ENCODE measurements around the gene PTH1R.

DNA sequence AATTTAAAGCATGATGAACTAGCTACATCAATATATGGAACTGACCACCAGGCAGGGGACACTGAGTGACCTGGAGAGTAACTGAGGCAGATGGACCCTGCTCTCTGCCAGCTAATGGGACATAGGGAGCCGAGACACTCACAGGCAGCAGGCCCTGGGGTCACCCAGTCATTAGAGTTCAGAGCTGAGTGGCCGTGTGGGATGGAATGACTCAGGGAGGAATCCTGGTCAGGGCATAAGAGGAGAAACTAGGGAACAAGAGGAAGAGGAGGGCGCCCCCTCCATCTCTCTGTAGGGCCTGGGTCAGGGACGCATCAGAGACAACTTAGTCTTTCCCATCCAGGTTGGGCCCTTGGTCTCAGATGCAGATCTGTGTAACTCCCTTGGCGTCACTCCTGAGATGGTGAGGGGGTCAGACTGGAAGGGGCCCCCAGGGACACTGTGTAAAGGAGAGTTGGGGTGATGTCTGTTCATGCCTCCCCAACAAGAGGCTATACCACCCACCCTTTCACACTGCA is 59.3 kb downstream of the PTH1R start:
- TF ChIP-seq, protein P1, sequence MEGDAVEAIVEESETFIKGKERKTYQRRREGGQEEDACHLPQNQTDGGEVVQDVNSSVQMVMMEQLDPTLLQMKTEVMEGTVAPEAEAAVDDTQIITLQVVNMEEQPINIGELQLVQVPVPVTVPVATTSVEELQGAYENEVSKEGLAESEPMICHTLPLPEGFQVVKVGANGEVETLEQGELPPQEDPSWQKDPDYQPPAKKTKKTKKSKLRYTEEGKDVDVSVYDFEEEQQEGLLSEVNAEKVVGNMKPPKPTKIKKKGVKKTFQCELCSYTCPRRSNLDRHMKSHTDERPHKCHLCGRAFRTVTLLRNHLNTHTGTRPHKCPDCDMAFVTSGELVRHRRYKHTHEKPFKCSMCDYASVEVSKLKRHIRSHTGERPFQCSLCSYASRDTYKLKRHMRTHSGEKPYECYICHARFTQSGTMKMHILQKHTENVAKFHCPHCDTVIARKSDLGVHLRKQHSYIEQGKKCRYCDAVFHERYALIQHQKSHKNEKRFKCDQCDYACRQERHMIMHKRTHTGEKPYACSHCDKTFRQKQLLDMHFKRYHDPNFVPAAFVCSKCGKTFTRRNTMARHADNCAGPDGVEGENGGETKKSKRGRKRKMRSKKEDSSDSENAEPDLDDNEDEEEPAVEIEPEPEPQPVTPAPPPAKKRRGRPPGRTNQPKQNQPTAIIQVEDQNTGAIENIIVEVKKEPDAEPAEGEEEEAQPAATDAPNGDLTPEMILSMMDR (IDR thresholded peaks at IDR 0.05; ENCODE audit: low read depth, low read length), result no peak
- TF ChIP-seq, protein P2, sequence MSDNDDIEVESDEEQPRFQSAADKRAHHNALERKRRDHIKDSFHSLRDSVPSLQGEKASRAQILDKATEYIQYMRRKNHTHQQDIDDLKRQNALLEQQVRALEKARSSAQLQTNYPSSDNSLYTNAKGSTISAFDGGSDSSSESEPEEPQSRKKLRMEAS (IDR thresholded peaks at IDR 0.05; ENCODE audit: low read depth, low read length), result no peak

Data from NB4 (cell line).